NCI-H82 treated with DMSO at 0.1 percent for 48 hours (cell line): ENCODE data around the gene DHDH.

Experiments used
- DNase-seq: peaks from one replicate; lab custom pipeline; 2025; ENCODE audit not compliant: unreplicated experiment; lab: John Stamatoyannopoulos, UW

The DHDH gene

GRCh38 chr19:48991873-48992580 is 58.5 kb downstream of the DHDH start:
- peak; percentile 24 for DNase-seq

GRCh38 chr19:48992581-48993174 is 59.2 kb downstream of the DHDH start:
- no peak for DNase-seq

GRCh38 chr19:48993175-48994034 is 59.9 kb downstream of the DHDH start, which contains the start of the genes GYS1 and RUVBL2:
Gene GYS1 (minus strand): TSS chr19:48993309. CDS start chr19:48993112, 197 bp downstream.
Gene RUVBL2 (plus strand): TSS chr19:48993887. CDS start chr19:48993912, 25 bp downstream.
- peak; percentile 97 for DNase-seq

GRCh38 chr19:48994035-48994386 is 60.5 kb downstream of the DHDH start:
- no peak for DNase-seq
